ENCODE measurements around the gene PCDHGA9. TPM values are rescaled to one million over a fixed set of nuclear protein-coding genes. Genes with fewer than 3 reads are reported as not detected.

Gene PCDHGA9
- total and polyA plus RNA-seq, 9 of the 15 experiments (the other 6 are each of a cell fraction or from before 2014, with no cell fraction given), result 0.03 to 0.18 (median 0.11) TPM; not detected in 2

DNA sequence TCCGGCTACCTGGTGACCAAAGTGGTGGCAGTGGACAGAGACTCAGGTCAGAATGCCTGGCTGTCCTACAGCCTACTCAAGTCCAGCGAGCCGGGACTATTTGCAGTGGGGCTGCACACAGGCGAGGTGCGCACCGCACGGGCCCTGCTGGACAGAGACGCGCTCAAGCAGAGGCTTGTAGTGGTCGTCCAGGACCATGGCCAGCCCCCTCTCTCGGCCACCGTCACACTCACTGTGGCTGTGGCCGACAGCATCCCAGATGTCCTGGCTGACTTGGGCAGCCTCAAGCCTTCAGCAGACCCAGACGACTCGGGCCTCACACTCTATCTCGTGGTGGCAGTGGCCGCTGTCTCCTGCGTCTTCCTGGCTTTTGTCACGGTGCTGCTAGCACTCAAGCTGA lies 45.6 kb upstream of the PCDHGA9 start:
- in situ Hi-C loops (cut with MboI), result no loop called here
- peaks cover 3 to 12% of the 10 kb centered on the region in 2 experiments; a peak in 3 of 5 replicates for H3K4me1 ChIP-seq (replicated peaks in 1 of 2; ENCODE audit: control insufficient read depth in 2 of 2, insufficient read depth in 2 of 2, low read length in 2 of 2)
- H3K36me3 ChIP-seq (ENCODE audit: control insufficient read depth, insufficient read depth, low read length), result no peaks in the 10 kb centered on the region
- H3K27ac ChIP-seq (ENCODE audit: extremely low read depth, low read depth, low read length), result no peak overlapping the region
- intact Hi-C loops (cut with micrococcal nuclease), result no loop called here
- FAIRE-seq (no peak), ATAC-seq (peak; percentile 50), DNase-seq (ENCODE audit: extremely low read depth in 1 of 4, low spot score in 3 of 4) (no peak)
- H3K27me3 ChIP-seq (ENCODE audit: control insufficient read depth in 2 of 2, insufficient read depth in 2 of 2, low read length in 2 of 2), result peaks cover 0 to 18% of the 10 kb centered on the region in 2 experiments; a peak in 2 of 5 replicates
- WGBS (ENCODE audit: insufficient coverage, low coverage, missing lambda C conversion rate), result 7% methylated on average over 19 of the region's 19 CpGs
- no peak overlapping the region for H3K4me3 ChIP-seq
- no peaks in the 10 kb centered on the region; the same call in 1 of the 2 replicates for H3K9me3 ChIP-seq (replicated peaks; ENCODE audit: control insufficient read depth, insufficient read depth, low read depth, low read length)
- ChIA-PET POLR2A (no interaction called here), CTCF (ENCODE audit: low intra/inter-chr PET ratio) (no interaction called here)
- no peaks in the 10 kb centered on the region for H4K20me1 ChIP-seq (replicated peaks; ENCODE audit: control insufficient read depth, insufficient read depth, low read length)
- H3K79me2 ChIP-seq (ENCODE audit: control insufficient read depth, insufficient read depth, low read length), result no peaks in the 10 kb centered on the region
- no TSS peak for BruUV-seq (replicated peaks)
- H3K9ac ChIP-seq (ENCODE audit: insufficient read depth in 1 of 2, low read depth in 2 of 2, low read length in 2 of 2), result no peak overlapping the region; a peak in 1 of 4 replicates
- no peak overlapping the region for H2AFZ ChIP-seq (ENCODE audit: low read depth, low read length)
- H3K9me1 ChIP-seq (ENCODE audit: control insufficient read depth, insufficient read depth, low read length), result no peaks in the 10 kb centered on the region
- TF ChIP-seq, protein P1, sequence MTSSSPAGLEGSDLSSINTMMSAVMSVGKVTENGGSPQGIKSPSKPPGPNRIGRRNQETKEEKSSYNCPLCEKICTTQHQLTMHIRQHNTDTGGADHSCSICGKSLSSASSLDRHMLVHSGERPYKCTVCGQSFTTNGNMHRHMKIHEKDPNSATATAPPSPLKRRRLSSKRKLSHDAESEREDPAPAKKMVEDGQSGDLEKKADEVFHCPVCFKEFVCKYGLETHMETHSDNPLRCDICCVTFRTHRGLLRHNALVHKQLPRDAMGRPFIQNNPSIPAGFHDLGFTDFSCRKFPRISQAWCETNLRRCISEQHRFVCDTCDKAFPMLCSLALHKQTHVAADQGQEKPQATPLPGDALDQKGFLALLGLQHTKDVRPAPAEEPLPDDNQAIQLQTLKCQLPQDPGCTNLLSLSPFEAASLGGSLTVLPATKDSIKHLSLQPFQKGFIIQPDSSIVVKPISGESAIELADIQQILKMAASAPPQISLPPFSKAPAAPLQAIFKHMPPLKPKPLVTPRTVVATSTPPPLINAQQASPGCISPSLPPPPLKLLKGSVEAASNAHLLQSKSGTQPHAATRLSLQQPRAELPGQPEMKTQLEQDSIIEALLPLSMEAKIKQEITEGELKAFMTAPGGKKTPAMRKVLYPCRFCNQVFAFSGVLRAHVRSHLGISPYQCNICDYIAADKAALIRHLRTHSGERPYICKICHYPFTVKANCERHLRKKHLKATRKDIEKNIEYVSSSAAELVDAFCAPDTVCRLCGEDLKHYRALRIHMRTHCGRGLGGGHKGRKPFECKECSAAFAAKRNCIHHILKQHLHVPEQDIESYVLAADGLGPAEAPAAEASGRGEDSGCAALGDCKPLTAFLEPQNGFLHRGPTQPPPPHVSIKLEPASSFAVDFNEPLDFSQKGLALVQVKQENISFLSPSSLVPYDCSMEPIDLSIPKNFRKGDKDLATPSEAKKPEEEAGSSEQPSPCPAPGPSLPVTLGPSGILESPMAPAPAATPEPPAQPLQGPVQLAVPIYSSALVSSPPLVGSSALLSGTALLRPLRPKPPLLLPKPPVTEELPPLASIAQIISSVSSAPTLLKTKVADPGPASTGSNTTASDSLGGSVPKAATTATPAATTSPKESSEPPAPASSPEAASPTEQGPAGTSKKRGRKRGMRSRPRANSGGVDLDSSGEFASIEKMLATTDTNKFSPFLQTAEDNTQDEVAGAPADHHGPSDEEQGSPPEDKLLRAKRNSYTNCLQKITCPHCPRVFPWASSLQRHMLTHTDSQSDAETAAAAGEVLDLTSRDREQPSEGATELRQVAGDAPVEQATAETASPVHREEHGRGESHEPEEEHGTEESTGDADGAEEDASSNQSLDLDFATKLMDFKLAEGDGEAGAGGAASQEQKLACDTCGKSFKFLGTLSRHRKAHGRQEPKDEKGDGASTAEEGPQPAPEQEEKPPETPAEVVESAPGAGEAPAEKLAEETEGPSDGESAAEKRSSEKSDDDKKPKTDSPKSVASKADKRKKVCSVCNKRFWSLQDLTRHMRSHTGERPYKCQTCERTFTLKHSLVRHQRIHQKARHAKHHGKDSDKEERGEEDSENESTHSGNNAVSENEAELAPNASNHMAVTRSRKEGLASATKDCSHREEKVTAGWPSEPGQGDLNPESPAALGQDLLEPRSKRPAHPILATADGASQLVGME (CRISPR knock-in tag; IDR thresholded peaks at IDR 0.05), result 0 out of 2 replicates have a peak, but pooled peaks have one; percentile 37
- TF ChIP-seq U2AF1 (optimal IDR thresholded peaks at IDR 0.05; ENCODE audit: low read depth, low read length) (no peak), COPS2 (conservative IDR thresholded peaks at IDR 0.05) (no peak)
- TF ChIP-seq, protein P2, sequence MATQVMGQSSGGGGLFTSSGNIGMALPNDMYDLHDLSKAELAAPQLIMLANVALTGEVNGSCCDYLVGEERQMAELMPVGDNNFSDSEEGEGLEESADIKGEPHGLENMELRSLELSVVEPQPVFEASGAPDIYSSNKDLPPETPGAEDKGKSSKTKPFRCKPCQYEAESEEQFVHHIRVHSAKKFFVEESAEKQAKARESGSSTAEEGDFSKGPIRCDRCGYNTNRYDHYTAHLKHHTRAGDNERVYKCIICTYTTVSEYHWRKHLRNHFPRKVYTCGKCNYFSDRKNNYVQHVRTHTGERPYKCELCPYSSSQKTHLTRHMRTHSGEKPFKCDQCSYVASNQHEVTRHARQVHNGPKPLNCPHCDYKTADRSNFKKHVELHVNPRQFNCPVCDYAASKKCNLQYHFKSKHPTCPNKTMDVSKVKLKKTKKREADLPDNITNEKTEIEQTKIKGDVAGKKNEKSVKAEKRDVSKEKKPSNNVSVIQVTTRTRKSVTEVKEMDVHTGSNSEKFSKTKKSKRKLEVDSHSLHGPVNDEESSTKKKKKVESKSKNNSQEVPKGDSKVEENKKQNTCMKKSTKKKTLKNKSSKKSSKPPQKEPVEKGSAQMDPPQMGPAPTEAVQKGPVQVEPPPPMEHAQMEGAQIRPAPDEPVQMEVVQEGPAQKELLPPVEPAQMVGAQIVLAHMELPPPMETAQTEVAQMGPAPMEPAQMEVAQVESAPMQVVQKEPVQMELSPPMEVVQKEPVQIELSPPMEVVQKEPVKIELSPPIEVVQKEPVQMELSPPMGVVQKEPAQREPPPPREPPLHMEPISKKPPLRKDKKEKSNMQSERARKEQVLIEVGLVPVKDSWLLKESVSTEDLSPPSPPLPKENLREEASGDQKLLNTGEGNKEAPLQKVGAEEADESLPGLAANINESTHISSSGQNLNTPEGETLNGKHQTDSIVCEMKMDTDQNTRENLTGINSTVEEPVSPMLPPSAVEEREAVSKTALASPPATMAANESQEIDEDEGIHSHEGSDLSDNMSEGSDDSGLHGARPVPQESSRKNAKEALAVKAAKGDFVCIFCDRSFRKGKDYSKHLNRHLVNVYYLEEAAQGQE (IDR thresholded peaks at IDR 0.05; ENCODE audit: borderline replicate concordance), result peak; percentile 76
- TF ChIP-seq, protein P2 (CRISPR knock-in tag; IDR thresholded peaks at IDR 0.05; ENCODE audit: low read depth), result 0 out of 2 replicates have a peak, but pooled peaks have one; percentile 44
- no peak overlapping the region for H3K4me2 ChIP-seq (ENCODE audit: insufficient read depth, low read length)
